ENCODE results near the gene RASD1. TPM values are rescaled to one million over a fixed set of nuclear protein-coding genes. Genes with fewer than 3 reads are reported as not detected.

The RASD1 gene
- total RNA-seq, 3 donors from 2014 or later = 64.0 to 140 (median 75.0) TPM

DNA sequence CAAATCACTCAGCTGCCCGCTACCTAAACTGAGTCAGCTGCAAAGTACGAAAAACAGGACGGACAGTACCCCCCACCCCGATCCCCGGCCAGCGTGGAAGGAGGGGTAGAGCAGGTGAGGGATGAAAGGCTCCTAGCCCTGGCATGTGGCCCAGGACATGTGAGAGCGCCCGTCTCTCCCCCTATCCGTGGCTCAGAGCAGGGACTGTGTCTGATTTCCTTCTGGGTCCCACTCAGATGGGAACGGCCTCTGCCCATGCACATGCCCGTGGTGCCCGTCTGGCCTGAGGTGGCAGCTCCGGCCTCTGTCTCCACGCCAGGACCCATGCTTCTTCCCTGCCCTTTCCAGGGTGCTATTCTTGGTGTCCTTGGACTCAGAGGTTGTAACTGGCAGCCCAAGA is 30.2 kb upstream of the RASD1 start:
- Histone ChIP-seq H3K9me3 (no peaks in the 10 kb centered on the region), H3K27me3 (no peaks in the 10 kb centered on the region), H3K36me3 (no peaks in the 10 kb centered on the region), H3K4me3 (no peak overlapping the region), H3K4me1 (no peaks in the 10 kb centered on the region), H3K27ac (no peak overlapping the region)
- intact Hi-C loops (cut with DNase I; ENCODE audit: low total_unique reads) = no loop called here
- no peak for DNase-seq (ENCODE audit: low spot score in 2 of 2)
- TF ChIP-seq, protein P1, sequence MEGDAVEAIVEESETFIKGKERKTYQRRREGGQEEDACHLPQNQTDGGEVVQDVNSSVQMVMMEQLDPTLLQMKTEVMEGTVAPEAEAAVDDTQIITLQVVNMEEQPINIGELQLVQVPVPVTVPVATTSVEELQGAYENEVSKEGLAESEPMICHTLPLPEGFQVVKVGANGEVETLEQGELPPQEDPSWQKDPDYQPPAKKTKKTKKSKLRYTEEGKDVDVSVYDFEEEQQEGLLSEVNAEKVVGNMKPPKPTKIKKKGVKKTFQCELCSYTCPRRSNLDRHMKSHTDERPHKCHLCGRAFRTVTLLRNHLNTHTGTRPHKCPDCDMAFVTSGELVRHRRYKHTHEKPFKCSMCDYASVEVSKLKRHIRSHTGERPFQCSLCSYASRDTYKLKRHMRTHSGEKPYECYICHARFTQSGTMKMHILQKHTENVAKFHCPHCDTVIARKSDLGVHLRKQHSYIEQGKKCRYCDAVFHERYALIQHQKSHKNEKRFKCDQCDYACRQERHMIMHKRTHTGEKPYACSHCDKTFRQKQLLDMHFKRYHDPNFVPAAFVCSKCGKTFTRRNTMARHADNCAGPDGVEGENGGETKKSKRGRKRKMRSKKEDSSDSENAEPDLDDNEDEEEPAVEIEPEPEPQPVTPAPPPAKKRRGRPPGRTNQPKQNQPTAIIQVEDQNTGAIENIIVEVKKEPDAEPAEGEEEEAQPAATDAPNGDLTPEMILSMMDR (IDR thresholded peaks at IDR 0.05) = no peak

DNA sequence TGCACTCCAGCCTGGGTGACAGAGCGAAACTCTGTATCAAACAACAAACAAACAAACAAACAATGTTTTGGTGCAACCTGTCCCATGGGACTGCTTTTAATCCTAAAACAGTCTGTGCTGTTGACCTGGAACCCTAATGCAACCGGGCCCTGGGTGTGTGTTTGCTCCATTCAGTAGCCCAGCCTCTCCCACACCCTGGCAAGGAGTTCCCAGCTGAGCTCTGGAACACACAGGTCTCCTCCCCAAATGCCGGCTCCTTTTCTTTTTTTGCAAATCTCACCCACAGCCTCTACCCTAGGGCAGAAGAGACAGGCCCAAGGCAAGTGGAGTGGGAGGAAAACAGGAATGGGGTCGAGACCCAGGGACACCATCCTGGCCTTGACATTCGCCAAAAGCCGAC is 29.8 kb upstream of the RASD1 start:
- Histone ChIP-seq H3K36me3 (no peaks in the 10 kb centered on the region), H3K9me3 (no peaks in the 10 kb centered on the region), H3K4me1 (no peaks in the 10 kb centered on the region), H3K4me3 (no peak overlapping the region), H3K27me3 (no peaks in the 10 kb centered on the region), H3K27ac (no peak overlapping the region)
- intact Hi-C loops (cut with DNase I; ENCODE audit: low total_unique reads) = no loop called here
- TF ChIP-seq, protein P1 (IDR thresholded peaks at IDR 0.05) = no peak
- TF ChIP-seq POLR2A (IDR thresholded peaks at IDR 0.05) (no peak), POLR2AphosphoS5 (IDR thresholded peaks at IDR 0.05) (no peak)
- DNase-seq (ENCODE audit: low spot score in 2 of 2) = no peak

DNA sequence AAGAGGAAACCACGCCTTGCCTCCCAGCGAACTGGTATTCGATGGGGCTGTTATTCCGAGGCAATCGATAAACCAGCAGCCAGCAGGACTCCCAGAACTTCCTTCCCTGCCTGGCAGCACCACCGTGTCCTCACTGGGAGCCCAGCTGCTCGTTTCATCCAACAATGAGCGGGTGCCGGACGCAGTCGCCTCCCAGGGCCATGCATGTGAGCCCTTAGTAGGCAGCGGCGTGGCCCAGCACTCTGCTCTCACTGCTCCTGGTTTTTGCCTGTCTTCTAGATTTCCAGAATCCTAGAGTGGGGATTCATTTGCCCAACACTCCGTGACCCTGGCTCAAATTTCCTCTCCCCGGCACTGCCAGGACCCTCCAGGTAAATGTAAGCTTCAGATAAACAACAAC is 29.1 kb upstream of the RASD1 start:
- DNase-seq (ENCODE audit: low spot score in 2 of 2) = no peak
- intact Hi-C loops (cut with DNase I; ENCODE audit: low total_unique reads) = no loop called here

DNA sequence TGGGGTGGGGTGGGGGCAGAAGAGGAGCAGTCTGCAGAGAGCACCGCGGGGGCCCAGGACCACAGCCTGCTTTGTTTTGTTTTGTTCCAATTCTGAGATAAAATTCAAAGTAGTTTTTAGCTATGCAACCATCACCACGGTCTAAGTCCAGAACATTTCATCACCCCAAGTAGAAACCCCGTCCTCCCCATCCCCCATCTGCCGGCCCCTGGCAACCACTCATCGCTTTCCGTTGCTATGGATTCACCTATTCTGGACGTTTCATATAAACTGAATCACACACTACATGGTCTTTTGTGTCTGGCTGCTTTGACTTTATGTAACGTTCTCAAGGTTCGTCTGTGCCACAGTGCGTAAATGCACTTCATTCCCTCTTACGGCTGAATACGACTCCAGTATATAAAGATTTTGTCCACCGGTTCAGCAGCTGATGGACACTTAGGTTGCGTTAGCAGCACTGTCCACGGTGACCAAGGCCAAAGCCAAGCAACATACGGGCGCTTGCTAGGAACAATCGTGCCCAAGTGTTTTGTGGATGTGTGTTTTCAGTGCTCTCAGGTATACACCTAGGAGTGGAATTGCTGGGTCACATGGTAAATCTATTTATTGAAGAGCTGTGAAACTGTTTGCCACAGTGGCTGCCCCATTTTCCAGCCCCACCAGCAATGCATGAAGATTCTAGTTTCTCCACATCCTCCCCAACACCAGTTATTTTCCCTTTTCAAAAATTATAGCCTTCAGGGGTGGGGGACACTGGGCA is 27.7 kb upstream of the RASD1 start:
- intact Hi-C loops (cut with DNase I; ENCODE audit: low total_unique reads) = no loop called here
- H3K9me3 ChIP-seq = no peaks in the 10 kb centered on the region
- H3K4me1 ChIP-seq = no peaks in the 10 kb centered on the region

More for the DNA sequence above, 29.1 kb upstream of the RASD1 start:
- no peaks in the 10 kb centered on the region for H3K27me3 ChIP-seq
- TF ChIP-seq POLR2A (IDR thresholded peaks at IDR 0.05) = no peak
- TF ChIP-seq POLR2AphosphoS5 (IDR thresholded peaks at IDR 0.05) = no peak
- TF ChIP-seq, protein P1 (IDR thresholded peaks at IDR 0.05) = no peak
- no peaks in the 10 kb centered on the region for H3K9me3 ChIP-seq
- H3K27ac ChIP-seq = no peak overlapping the region
- H3K4me3 ChIP-seq = no peak overlapping the region
- no peaks in the 10 kb centered on the region for H3K4me1 ChIP-seq
- H3K36me3 ChIP-seq = no peaks in the 10 kb centered on the region

More for the DNA sequence above, 27.7 kb upstream of the RASD1 start:
- no peaks in the 10 kb centered on the region for H3K27me3 ChIP-seq
- DNase-seq (ENCODE audit: low spot score in 2 of 2) = no peak
- TF ChIP-seq POLR2A (IDR thresholded peaks at IDR 0.05) (no peak), POLR2AphosphoS5 (IDR thresholded peaks at IDR 0.05) (no peak)
- TF ChIP-seq, protein P1 (IDR thresholded peaks at IDR 0.05) = no peak
- no peaks in the 10 kb centered on the region for H3K36me3 ChIP-seq
- H3K4me3 ChIP-seq = no peak overlapping the region
- no peak overlapping the region for H3K27ac ChIP-seq
